Activated effector memory CD4-positive, alpha-beta T cell treated with Interleukin-2 at 50 U/mL for 16 hours (primary cell): ENCODE data around the gene MPHOSPH6.
A peak's percentile ranks its signal among the peaks of the same experiment; 100 is the strongest.
"Not testable (repeated sequence)": the region's sequence is repeated elsewhere in the genome, so short reads cannot be mapped to it uniquely, and the experiment has no call there.

ENCODE experiments used
- DNase-seq: peaks from one replicate; pipeline ENCODE4 v3.0.0-alpha.2; 2020

Gene MPHOSPH6, protein sequence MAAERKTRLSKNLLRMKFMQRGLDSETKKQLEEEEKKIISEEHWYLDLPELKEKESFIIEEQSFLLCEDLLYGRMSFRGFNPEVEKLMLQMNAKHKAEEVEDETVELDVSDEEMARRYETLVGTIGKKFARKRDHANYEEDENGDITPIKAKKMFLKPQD

GRCh38 chr16:82169861-82170845 lies at the start of gene MPHOSPH6:
Gene MPHOSPH6, minus strand, starts transcription at chr16:82170224. Its CDS starts 49 bp downstream, at chr16:82170175.
- DNase-seq, result peak; percentile 88

- DNase-seq, result no peak
These were observed 49.3 kb upstream of the MPHOSPH6 start for GRCh38 chr16:82219298-82219697.

DNA sequence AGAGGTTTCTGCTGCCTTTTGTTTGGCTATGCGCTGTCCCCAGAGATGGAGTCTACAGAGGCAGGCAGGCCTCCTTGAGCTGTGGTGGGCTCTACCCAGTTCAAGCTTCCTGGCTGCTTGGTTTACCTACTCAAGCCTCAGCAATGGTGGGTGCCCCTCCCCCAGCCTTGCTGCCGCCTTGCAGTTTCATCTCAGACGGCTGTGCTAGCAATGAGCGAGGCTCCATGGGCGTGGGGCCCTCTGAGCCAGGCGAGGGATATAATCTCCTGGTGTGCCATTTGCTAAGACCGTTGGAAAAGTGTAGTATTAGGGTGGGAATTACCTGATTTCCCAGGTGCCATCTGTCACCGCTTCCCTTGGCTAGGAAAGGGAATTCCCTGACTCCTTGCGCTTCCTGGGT lies 39.3 kb upstream of the MPHOSPH6 start:
- not testable (repeated sequence) for DNase-seq

DNA sequence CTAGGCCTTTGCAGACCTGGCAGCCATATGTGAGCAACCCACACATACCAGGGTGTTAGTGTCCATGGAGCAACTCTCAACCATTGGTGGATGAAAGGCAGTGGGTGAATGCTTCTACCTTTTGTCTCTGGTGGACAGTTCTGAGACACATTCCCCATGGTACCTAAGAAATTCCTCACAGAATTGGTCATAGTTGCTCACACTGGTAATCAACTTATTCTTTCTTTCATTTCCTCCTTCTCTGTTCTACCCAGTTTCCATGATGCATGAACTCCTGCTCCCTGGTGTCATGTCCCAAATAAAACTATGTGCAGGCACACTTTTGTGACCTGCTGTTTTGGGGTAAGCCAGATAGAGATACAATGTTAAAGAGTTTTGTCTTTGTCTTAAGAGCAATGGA lies 33.2 kb upstream of the MPHOSPH6 start:
- no peak for DNase-seq

GRCh38 chr16:82201926-82202325 lies 31.9 kb upstream of the MPHOSPH6 start:
- no peak for DNase-seq

DNA sequence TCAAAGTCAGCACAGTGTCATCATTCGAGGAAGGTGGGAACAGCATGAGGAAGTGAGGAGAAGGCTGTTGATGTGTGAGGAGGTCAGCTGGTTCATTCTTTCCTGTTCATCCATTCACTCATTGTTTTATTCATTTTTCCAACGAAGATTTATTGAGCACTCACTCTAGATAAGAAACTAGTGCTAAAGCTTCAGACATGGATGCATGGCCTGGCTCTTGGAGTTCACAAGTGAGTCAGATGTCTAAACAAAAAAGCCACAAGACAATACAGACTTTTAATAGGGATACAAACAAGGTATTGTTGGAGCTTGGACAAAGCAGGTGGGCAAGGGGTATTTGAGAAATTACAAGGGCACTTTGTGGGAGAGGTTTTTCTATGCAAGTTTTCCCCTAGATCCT lies 31.3 kb upstream of the MPHOSPH6 start:
- no peak for DNase-seq

GRCh38 chr16:82199209-82199608 lies 29.2 kb upstream of the MPHOSPH6 start:
- DNase-seq, result no peak

GRCh38 chr16:82197540-82198240 lies 27.7 kb upstream of the MPHOSPH6 start:
- no peak for DNase-seq

GRCh38 chr16:82195917-82196494 lies 26.0 kb upstream of the MPHOSPH6 start:
- no peak for DNase-seq

- no peak for DNase-seq
These were observed 24.1 kb upstream of the MPHOSPH6 start for GRCh38 chr16:82194086-82194485.

DNA sequence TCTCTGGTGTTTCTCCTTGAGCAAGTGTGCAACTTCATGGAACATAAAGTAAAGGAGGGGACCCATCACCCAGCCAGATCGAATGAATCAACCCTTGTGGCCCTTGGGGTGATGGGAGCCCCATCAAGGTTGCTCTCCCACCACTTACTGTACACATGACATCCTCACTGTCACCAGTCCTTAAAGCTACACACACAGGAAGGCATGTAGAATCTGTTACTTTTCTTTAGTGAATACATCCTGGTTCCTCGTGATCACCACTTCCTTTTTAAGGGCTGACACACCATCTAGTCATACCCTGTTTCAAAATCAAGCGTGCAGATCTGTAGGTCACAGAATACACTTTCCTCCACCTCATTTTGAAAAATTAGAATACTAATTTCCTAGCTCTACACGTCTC lies 22.6 kb upstream of the MPHOSPH6 start:
- DNase-seq, result no peak

DNA sequence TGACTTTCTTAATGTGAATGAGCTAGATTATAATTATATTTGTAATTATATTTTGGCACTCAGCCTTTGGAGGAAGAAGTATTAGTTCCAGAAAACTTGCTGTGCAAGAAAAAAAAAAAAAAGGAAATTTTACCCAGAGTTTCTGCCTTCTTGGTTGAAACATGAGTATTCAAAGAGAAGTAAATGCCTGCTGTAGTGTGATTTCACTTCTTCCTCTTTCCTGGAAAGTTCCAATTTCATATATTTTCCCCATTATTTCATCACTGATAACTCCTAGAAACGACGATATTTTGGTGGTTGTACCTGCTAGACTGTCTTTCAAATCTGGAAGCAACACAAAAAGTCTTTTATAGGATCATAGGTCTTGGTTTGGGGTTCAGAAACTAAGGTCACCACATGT lies 20.4 kb upstream of the MPHOSPH6 start:
- DNase-seq, result no peak

GRCh38 chr16:82187829-82188228 lies 17.8 kb upstream of the MPHOSPH6 start:
- no peak for DNase-seq

- no peak for DNase-seq
These were observed 15.0 kb upstream of the MPHOSPH6 start for GRCh38 chr16:82185012-82185411.

- DNase-seq, result no peak
These were observed 14.2 kb upstream of the MPHOSPH6 start for GRCh38 chr16:82184213-82184612.

- no peak for DNase-seq
These were observed 13.0 kb upstream of the MPHOSPH6 start for GRCh38 chr16:82183004-82183397.

DNA sequence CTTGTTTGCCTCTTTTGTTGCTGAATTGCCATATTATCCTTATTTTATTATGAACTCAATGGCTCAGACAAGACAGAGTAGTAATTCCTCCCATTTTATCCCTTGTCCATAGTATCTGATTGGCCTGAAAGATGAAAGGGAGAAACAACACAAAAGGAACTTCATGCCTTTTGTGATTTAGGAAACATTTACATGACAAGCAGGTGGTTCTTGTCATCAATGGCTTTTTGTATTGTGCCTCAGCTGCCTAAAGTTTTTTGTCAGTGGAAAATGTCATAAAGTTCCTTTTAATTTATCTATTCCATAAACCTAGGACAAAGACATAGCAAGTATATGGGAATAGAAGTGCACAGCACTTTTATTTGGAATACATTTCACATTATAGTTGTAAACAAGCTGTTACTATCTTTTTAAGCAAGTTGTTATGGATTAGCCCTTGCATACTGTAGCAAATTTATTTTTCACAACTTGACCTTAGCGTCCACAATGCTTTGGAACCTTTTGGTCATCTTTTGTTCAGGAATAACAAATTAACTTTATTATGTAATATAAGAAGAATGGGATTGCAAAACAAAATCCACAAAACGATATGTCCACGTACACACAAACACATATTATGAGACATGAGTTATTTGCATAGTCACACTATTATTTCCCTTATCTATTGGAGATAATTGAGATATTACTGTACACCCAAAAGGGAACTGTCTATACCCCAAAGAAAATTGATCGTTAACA lies 12.4 kb upstream of the MPHOSPH6 start:
- no peak for DNase-seq

GRCh38 chr16:82181461-82182185 lies 11.6 kb upstream of the MPHOSPH6 start:
- DNase-seq, result no peak

- no peak for DNase-seq
These were observed 8.3 kb upstream of the MPHOSPH6 start for GRCh38 chr16:82178352-82178751.

- no peak for DNase-seq
These were observed 7.5 kb upstream of the MPHOSPH6 start for GRCh38 chr16:82177555-82177954.

- DNase-seq, result no peak
These were observed 6.2 kb upstream of the MPHOSPH6 start for GRCh38 chr16:82176204-82176603.

DNA sequence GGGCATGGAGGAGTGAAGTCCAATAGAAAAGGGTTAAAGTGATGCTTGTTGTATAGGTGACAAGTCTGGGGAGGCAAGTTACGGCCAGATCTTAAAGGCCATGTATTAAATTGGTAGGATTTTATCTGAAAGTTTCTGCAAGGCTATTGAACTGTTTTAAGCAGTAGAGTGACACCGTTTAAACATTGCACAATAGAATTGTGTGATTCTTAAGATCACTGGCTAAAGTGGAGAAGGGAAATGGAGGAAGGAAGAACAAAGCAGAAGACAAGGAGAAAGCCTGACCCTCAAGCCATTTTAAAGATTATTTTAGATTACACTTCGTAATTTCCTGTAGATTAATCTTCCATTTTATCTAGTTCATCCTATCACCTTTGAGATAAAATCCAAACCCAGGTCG lies 5.6 kb upstream of the MPHOSPH6 start:
- DNase-seq, result no peak
